HEK293 (cell line): ENCODE measurements around the gene AGGF1.

Source experiments
- CTCF ChIA-PET: fragments of 350-600 bp; formaldehyde crosslinking; extraction: SDS; loops from one replicate; lab custom pipeline; 2021; ENCODE audit warnings: antibody characterized with exemption; lab: Yijun Ruan, JAX
- POLR2A ChIA-PET: fragments of 300-600 bp; formaldehyde crosslinking; extraction: SDS; loops from one replicate; lab custom pipeline; 2020; ENCODE audit warnings: antibody characterized with exemption, inconsistent platforms; lab: Yijun Ruan, JAX
- H3K27ac ChIP-seq: fragments of 200-500 bp; sonication (Bioruptor generic); 2 replicates; pipeline ENCODE4 v1.5.1; 2014; ENCODE audit warnings: low read depth, low read length, control low read depth, inconsistent platforms; ENCODE audit errors: extremely low read depth
- H3K36me3 ChIP-seq, 2 experiments: fragments of 200-500 bp in 1 of 2; sonication (Bioruptor generic) in 1 of 2; 1 replicate in 1 of 2; 2 replicates in 1 of 2; pipeline ENCODE4 v1.5.1; 2014 to 2017; ENCODE audit warnings: inconsistent platforms in 2 of 2, low read length in 2 of 2; ENCODE audit not compliant: control insufficient read depth in 2 of 2, insufficient read depth in 1 of 2
- H3K4me1 ChIP-seq: fragments of 200-500 bp; sonication (Bioruptor generic); 2 replicates; pipeline ENCODE4 v1.5.1; 2014; ENCODE audit warnings: mild to moderate bottlenecking, low read length, inconsistent platforms; ENCODE audit not compliant: control insufficient read depth, insufficient read depth
- H3K4me3 ChIP-seq: 2 replicates; pipeline ENCODE4 v1.5.1; 2011; ENCODE audit warnings: low read depth, mild to moderate bottlenecking, control low read depth, low read length, moderate library complexity
- H3K9me3 ChIP-seq: fragments of 200-500 bp; sonication (Bioruptor generic); 2 replicates; pipeline ENCODE4 v1.5.1; 2014; ENCODE audit warnings: low read depth, low read length, inconsistent platforms; ENCODE audit not compliant: control insufficient read depth, insufficient read depth
- ELK4 ChIP-seq: IDR thresholded peaks from 2 replicates; pipeline ENCODE4 v1.6.1; 2011; ENCODE audit warnings: mild to moderate bottlenecking, low read depth, low read length, borderline replicate concordance
- GLI4 ChIP-seq: fragments of 450-650 bp; formaldehyde crosslinking; IDR thresholded peaks from 2 replicates; pipeline ENCODE4 v1.5.1; 2016; ENCODE audit warnings: missing biosample characterization, missing genetic modification characterization
- IKZF3 ChIP-seq: fragments of 450-650 bp; IDR thresholded peaks from 2 replicates; pipeline ENCODE4 v1.5.0; 2018; ENCODE audit warnings: missing biosample characterization, mild to moderate bottlenecking, missing genetic modification characterization, moderate library complexity
- KLF16 ChIP-seq: fragments of 450-650 bp; formaldehyde crosslinking; IDR thresholded peaks from 2 replicates; pipeline ENCODE4 v1.5.1; 2017; ENCODE audit warnings: missing biosample characterization, missing genetic modification characterization
- PATZ1 ChIP-seq: fragments of 450-650 bp; formaldehyde crosslinking; IDR thresholded peaks from 2 replicates; pipeline ENCODE4 v1.5.1; 2016; ENCODE audit warnings: missing biosample characterization, missing genetic modification characterization
- PRDM6 ChIP-seq: fragments of 450-650 bp; formaldehyde crosslinking; IDR thresholded peaks from 2 replicates; pipeline ENCODE4 v1.5.1; 2017; ENCODE audit warnings: missing biosample characterization, missing genetic modification characterization
- REPIN1 ChIP-seq: fragments of 450-650 bp; formaldehyde crosslinking; IDR thresholded peaks from 2 replicates; pipeline ENCODE4 v1.5.1; 2017; ENCODE audit warnings: missing biosample characterization, missing genetic modification characterization, low read depth
- SCRT1 ChIP-seq: fragments of 450-650 bp; formaldehyde crosslinking; IDR thresholded peaks from 2 replicates; pipeline ENCODE4 v1.5.1; 2016; ENCODE audit warnings: missing biosample characterization, missing genetic modification characterization, borderline replicate concordance
- SCRT2 ChIP-seq: fragments of 450-650 bp; formaldehyde crosslinking; IDR thresholded peaks from 2 replicates; pipeline ENCODE4 v1.5.1; 2016; ENCODE audit warnings: missing biosample characterization, missing genetic modification characterization
- TRIM28 ChIP-seq: IDR thresholded peaks from 2 replicates; pipeline ENCODE4 v1.6.1; 2011; ENCODE audit warnings: low read length, control low read depth, borderline replicate concordance
- WT1 ChIP-seq: fragments of 450-650 bp; formaldehyde crosslinking; IDR thresholded peaks from 2 replicates; pipeline ENCODE4 v1.5.1; 2016; ENCODE audit warnings: missing biosample characterization, missing genetic modification characterization
- ZBTB17 ChIP-seq: fragments of 450-650 bp; formaldehyde crosslinking; IDR thresholded peaks from 2 replicates; pipeline ENCODE4 v1.5.1; 2016; ENCODE audit warnings: missing biosample characterization, missing genetic modification characterization
- ZBTB21 ChIP-seq: fragments of 450-650 bp; formaldehyde crosslinking; IDR thresholded peaks from 2 replicates; pipeline ENCODE4 v1.5.1; 2017; ENCODE audit warnings: missing biosample characterization, missing genetic modification characterization
- ZBTB26 ChIP-seq: fragments of 450-650 bp; formaldehyde crosslinking; optimal IDR thresholded peaks from 2 replicates; pipeline ENCODE3; 2016; ENCODE audit warnings: missing biosample characterization, mild to moderate bottlenecking, missing genetic modification characterization
- ZBTB49 ChIP-seq: fragments of 450-650 bp; formaldehyde crosslinking; IDR thresholded peaks from 2 replicates; pipeline ENCODE4 v1.5.1; 2016; ENCODE audit warnings: missing biosample characterization, missing genetic modification characterization, low read depth
- ZFP37 ChIP-seq: fragments of 450-650 bp; formaldehyde crosslinking; IDR thresholded peaks from 2 replicates; pipeline ENCODE4 v1.5.1; 2016; ENCODE audit warnings: missing biosample characterization, missing genetic modification characterization
- ZNF10 ChIP-seq: fragments of 450-650 bp; formaldehyde crosslinking; IDR thresholded peaks from 2 replicates; pipeline ENCODE4 v1.5.1; 2017; ENCODE audit warnings: missing biosample characterization, missing genetic modification characterization
- ZNF214 ChIP-seq: fragments of 450-650 bp; formaldehyde crosslinking; IDR thresholded peaks from 2 replicates; pipeline ENCODE4 v1.5.1; 2017; ENCODE audit warnings: missing biosample characterization, mild to moderate bottlenecking, missing genetic modification characterization, borderline replicate concordance
- ZNF26 ChIP-seq: fragments of 450-650 bp; formaldehyde crosslinking; IDR thresholded peaks from 2 replicates; pipeline ENCODE4 v1.5.1; 2016; ENCODE audit warnings: missing biosample characterization, missing genetic modification characterization
- ZNF394 ChIP-seq: fragments of 450-650 bp; formaldehyde crosslinking; IDR thresholded peaks from 2 replicates; pipeline ENCODE4 v1.5.1; 2016; ENCODE audit warnings: missing biosample characterization, missing genetic modification characterization, mild to moderate bottlenecking, moderate library complexity, borderline replicate concordance
- ZNF530 ChIP-seq: fragments of 450-650 bp; formaldehyde crosslinking; IDR thresholded peaks from 2 replicates; pipeline ENCODE4 v1.5.1; 2016; ENCODE audit warnings: low read depth, missing biosample characterization, missing genetic modification characterization
- ZNF777 ChIP-seq: fragments of 450-650 bp; formaldehyde crosslinking; IDR thresholded peaks from 2 replicates; pipeline ENCODE4 v1.5.1; 2017; ENCODE audit warnings: missing biosample characterization, missing genetic modification characterization, borderline replicate concordance
- ZSCAN16 ChIP-seq: fragments of 450-650 bp; formaldehyde crosslinking; IDR thresholded peaks from 2 replicates; pipeline ENCODE4 v1.5.1; 2016; ENCODE audit warnings: missing biosample characterization, missing genetic modification characterization

AGGF1 gene

GRCh38 chr5:77086689-77087483 lies 56.7 kb downstream of the AGGF1 start, which contains the start of gene ZBED3 (continued):
- TF ChIP-seq ZNF214 (tag by site-specific recombination) (no peak), ZBTB49 (tag by site-specific recombination) (no peak), WT1 (tag by site-specific recombination) (peak; percentile 45; the same call in 1 of the 2 replicates), ZNF530 (tag by site-specific recombination) (no peak), ZSCAN16 (no peak), ZNF394 (tag by site-specific recombination) (peak; percentile 48), IKZF3 (tag by site-specific recombination) (no peak; the same call in 1 of the 2 replicates), TRIM28 (0 out of 2 replicates have a peak, but pooled peaks have one; percentile 35), GLI4 (tag by site-specific recombination) (no peak), REPIN1 (tag by site-specific recombination) (peak; percentile 14; the same call in 1 of the 2 replicates), ZNF26 (tag by site-specific recombination) (no peak), ZNF10 (tag by site-specific recombination) (no peak), ELK4 (no peak)

GRCh38 chr5:77087484-77088261 lies 57.5 kb downstream of the AGGF1 start:
- H3K9me3 ChIP-seq, result no peaks in the 10 kb centered on the region
- H3K4me1 ChIP-seq, result peaks cover 6% of the 10 kb centered on the region
- POLR2A ChIA-PET, result interaction anchor here (0.6 to 1.7 kb wide), 3 partner anchors 10 to 404 kb away, joined by 4 to 10 read pairs (median 8); partner anchors contain the start of gene WDR41
- peak overlapping the region; percentile 97; the same call in 1 of the 2 replicates for H3K27ac ChIP-seq
- peak overlapping the region; percentile 81 for H3K4me3 ChIP-seq
- CTCF ChIA-PET, result interaction anchor here (0.7 to 3.6 kb wide), 3 partner anchors 10 to 37 kb away, joined by 3 to 33 read pairs (median 4); no protein-coding TSS in a partner anchor
- peaks cover 0 to 18% of the 10 kb centered on the region in 2 experiments; a peak in 2 of 3 replicates for H3K36me3 ChIP-seq
- TF ChIP-seq KLF16 (tag by site-specific recombination), result no peak
- no peak for TF ChIP-seq PRDM6 (tag by site-specific recombination)
- TF ChIP-seq ZBTB21 (tag by site-specific recombination), result 0 out of 2 replicates have a peak, but pooled peaks have one; percentile 8
- no peak for TF ChIP-seq ZNF777 (tag by site-specific recombination)
- TF ChIP-seq ZBTB26 (tag by site-specific recombination), result no peak
- peak; percentile 18; the same call in 1 of the 2 replicates for TF ChIP-seq SCRT1 (tag by site-specific recombination)
- 0 out of 2 replicates have a peak, but pooled peaks have one; percentile 16 for TF ChIP-seq ZFP37 (tag by site-specific recombination)
- TF ChIP-seq ZBTB17 (tag by site-specific recombination), result peak; percentile 63; the same call in 1 of the 2 replicates
- no peak for TF ChIP-seq PATZ1 (tag by site-specific recombination)
- TF ChIP-seq SCRT2 (tag by site-specific recombination), result peak; percentile 92
- peak; percentile 70; the same call in 1 of the 2 replicates for TF ChIP-seq IKZF3 (tag by site-specific recombination)
